Measurements from ENCODE around the gene TFPT. TPM values are rescaled to one million over a fixed set of nuclear protein-coding genes. Genes with fewer than 3 reads are reported as not detected.

Gene TFPT, protein sequence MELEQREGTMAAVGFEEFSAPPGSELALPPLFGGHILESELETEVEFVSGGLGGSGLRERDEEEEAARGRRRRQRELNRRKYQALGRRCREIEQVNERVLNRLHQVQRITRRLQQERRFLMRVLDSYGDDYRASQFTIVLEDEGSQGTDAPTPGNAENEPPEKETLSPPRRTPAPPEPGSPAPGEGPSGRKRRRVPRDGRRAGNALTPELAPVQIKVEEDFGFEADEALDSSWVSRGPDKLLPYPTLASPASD
- 16.8 TPM for total RNA-seq

DNA sequence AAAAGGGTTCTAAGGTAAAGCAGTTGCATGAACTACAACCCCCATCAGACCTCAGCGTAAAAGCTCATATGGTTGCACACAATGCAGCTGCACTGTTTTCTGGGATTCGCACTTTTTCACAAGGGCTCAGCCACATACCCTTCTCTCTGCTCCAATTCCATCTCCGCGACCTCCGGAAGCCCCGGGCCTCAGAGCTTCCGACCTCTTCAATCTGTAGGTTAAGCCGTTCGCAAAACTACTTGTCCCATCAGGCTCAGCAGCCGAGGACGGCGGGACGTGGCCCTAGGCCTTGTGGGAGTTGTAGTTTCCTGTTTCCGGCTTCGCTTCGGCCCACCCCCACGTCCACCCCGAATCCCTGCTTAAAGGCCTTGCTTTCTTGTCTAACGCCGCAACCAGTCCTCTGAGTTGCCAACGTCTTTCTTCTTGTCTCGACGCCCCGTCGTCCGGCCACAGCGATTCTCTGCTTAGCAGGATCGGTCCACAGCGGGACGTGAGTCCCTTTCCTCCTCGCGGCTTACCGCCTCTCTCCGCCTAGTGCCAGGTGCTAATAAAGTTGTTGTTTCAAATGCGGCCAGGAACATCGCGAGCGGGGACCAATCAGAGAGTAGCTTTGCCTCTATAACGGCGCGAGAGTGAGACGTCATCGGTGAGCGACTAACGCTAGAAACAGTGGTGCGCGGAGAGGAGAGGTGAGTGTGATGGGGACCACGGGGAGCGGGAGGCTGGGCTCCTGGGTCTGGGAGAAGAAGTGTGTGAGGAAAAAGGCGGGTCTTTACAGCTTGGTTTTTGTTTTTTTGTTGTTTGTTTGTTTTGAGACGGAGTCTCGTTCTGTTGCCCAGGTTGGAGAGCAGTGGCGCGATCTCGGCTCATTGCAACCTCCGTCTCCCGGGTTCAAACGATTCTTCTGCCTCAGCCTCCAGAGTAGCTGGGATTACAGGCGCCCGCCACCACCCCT is at the start of gene TFPT, which contains the start of gene PRPF31:
TSS of gene TFPT (minus strand) at position 549 of the 955 bp plus-strand sequence. CDS start at position 161, 388 bp downstream.
TSS of gene PRPF31 (plus strand) at position 646 of the 955 bp plus-strand sequence. CDS start 2,525 bp downstream, outside the sequence.
- peak; percentile 97 for DNase-seq (ENCODE audit: low spot score)

DNA sequence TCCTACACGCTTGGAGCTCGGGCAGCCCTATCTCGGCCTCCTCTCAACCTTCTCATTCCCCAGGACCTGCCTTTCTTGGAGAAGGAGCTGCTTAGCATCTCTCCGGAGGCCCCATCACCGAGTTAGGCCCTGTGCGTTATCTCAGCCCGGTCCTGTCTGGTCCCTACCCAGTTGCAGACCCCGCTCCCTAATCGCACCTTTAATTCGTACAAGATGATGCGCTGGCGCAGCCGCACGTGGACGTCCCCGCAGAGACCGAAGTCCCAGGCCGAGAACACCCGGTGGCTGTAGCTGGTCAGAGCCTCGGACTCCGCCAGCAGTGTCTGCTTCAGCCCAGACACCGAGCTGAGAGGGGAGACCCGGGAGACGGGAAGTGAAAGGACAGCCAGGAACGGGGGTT is 49.8 kb upstream of the TFPT start:
- no peak for DNase-seq (ENCODE audit: low spot score)

DNA sequence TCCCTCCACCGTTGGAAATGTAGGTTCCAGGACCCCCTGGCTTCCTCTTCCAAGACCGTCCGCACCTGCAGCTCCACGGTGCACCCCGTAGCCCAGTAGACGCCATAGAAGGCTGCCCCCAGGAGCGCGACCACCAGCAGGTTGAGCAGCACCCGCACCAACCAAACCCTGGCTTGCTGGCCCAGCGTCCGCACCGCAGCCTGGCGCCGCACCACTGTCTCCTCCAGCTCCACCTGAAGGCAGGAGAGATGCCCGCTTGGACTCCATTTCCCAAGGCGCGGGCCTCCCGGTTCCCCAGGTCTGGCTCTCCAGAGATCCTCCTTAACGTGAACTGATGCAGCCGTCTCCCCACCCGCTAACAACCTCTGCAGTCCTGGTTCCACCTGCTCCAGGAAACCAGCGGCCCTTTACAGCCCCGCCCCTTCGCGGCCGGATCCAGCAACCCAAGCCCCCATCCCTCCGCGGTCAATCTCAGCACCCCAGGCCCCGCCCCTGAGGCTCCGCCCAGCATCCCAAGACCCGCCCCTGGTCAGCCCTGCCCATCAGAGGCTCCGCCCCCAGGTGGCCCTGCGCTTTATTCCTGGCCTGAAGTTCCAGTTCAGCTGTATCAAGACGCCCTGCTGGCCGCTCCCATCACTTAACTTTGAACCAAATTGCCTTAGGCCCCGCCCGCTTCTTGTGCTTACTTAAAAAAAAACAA is 49.1 kb upstream of the TFPT start:
- DNase-seq (ENCODE audit: low spot score) = peak; percentile 83

DNA sequence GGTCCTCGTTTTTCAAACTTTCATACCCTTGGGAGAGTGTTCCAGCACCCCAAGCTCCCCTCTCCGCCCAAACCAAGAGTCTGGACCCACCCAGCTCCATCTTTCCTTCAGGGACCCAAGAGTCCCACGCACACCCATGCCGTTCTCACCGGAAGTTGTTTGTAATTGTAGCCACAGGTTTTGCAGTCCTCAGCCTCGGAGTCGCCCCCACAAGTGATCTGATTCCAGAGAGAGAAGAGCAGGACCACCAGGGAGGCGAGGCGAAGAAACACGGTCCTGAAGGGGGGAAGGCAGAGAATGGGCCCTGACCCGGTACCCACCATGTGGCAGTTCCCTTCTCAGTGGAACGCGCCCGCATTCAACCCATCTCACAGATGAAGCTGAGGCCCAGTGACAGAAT is 47.4 kb upstream of the TFPT start:
- no peak for DNase-seq (ENCODE audit: low spot score)

DNA sequence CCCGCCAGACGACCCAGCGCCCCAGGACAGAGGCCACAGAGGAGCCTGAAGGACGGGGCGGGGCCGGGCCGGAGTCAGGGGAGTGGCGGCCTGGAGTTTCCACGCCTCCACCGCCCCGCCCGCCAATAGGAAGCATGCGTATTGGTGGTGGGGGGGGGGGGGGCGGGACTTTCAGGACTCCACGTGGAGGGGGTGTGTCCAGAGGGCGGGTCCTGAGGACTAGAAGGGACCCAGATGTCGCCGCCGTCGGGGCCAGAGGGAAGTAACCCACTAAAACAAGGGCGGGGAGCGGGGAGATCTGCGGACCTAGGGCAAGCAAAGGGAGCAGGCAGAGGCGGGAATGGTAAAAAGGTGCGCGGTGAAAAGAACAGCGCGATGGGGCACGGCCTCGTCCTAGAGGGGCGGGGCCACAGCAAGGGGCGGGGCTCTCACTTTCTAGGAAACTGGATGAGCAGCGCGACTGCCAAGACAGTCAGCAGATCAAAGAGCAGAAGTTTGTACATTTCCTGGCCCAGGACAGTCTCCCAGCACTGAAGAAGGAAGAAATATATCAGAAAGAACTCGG is 46.9 kb upstream of the TFPT start:
- peak; percentile 83 for DNase-seq (ENCODE audit: low spot score)

DNA sequence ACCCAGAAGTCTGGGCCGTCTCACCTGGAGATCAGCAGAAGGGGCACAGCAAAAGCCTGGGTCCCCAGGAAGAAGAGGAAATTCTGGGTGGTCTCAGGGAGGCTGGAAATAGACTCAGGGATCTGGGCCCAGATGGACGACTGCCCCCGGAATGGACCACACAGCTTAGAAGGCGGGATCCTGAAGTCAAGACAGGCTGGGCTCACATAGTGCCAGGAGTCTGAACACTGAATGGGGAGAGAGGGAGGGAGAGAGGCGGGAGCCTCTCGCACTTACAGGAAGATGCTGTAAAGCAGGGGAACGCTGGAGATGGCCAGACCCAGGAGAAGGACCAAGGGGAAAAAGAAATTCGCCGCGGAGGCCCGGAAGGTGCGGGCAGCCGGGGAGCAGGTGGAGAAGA is 45.4 kb upstream of the TFPT start:
- no peak for DNase-seq (ENCODE audit: low spot score)

DNA sequence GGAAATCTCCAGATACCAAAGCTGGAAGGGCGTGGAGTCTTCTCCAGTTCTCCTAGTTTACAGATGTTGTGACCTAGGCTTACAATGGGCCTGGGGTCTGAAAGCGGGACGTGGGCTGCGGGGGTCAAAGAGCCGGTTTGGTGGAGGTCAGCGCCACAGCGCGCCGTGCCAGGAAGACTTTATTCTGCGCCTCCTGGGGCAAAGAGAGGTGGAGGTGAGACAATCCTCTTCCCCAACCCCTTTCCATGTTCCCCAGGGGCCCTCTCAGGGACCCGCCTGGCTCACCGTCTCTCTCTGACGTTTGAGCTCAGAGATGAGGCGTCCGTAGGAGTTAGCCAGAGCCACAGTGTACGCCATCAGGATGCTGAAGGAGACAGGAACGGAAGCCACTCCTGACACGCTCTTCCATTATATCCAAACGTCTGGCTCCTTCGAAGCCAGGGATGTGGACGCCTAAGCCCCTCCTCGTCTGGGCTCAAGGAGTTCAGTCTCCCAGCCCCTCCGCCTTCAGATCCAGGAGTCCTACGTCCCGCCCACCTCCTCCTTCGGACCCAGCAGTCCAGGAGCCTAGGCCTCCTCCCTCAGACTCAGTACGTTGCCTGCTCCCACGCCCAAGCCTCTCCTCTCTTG is 44.8 kb upstream of the TFPT start:
- DNase-seq (ENCODE audit: low spot score) = no peak

DNA sequence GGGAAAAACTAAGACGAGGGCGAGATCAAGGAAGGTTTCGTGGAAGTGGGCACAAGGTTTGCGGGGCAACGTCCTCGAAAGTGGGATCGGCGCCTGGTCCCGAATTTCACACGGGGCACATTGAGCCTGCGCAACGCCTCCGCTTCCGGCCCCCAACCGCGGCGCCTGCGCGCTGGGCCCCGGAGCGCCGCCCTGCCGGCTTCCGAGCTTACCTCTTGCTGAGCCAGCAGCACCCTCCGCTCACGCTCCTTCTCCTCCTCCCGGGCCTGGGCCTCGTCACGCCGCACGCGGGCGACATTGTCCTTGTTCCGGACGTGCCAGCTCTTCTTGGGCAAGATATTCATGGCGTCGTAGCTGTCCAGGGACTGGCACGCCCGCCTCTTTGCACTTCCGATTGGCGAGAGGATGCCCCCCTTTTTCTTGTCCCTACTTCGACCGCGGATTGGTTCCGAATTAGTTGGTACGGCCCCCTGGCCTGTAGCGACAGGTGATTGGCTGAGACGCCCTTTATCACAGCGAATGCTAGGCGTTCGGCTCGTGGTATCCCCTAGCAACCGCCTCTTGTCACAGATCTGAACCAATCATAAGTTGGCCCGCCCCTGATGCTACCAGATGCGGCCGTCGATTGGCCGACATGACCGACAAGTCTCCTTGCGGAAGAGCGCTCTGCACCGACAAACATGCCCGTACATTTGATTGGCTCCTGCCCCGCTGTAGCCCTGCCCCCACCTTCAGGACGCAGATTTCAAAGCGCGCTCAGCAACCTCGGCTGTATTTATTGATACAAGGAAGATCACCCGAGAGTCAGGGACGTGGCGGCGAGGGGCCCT is 44.1 kb upstream of the TFPT start, which contains the start of gene LENG1:
TSS of gene LENG1 (minus strand) at position 370 of the 830 bp plus-strand sequence. CDS start at position 344, 26 bp downstream.
- DNase-seq (ENCODE audit: low spot score) = peak; percentile 100

DNA sequence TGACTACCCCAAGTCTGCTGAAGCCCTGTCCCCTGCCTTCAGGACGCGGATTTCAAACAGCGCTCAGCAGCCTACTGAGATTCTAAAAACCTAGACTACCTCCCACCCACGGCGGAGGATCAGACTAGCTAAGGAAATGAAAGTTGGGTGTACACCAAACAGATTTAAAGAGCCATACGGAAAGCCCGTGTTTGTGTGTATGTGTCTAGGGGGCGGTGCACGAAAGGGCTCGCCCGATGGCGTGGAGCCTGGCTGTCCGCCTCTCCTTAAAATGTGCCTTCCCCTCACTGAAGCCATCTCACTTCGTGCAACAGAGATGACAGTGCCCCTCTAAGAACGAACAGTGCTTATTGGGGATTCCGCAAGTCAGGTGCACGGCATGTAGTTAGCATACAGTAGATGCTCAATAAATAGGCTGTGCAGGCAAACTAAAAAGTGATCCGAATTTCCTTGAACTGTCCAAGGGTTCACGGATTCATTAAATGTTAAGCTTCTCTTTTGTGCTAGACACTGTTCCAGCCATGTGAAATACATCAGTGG is 43.4 kb upstream of the TFPT start:
- no peak for DNase-seq (ENCODE audit: low spot score)

DNA sequence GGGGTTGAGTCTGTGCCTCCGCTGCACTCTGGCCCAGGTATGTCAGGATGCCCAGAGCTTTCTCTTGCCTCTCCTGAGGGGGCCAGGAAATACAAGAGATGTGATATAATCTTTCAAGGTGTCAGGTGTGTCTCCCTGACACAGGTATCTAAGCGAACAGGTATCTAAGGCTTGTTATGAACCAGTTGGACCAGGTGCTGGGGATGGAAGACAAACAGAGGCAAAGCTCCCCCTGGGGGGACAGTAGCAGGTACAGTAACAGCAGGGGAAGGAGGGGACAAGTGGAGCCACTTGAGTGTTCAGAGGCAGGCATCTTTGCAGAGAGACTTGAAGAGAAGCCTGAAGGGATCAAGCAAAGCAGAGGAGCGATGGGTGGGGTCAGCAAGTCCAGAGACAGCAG is 41.5 kb upstream of the TFPT start:
- no peak for DNase-seq (ENCODE audit: low spot score)

DNA sequence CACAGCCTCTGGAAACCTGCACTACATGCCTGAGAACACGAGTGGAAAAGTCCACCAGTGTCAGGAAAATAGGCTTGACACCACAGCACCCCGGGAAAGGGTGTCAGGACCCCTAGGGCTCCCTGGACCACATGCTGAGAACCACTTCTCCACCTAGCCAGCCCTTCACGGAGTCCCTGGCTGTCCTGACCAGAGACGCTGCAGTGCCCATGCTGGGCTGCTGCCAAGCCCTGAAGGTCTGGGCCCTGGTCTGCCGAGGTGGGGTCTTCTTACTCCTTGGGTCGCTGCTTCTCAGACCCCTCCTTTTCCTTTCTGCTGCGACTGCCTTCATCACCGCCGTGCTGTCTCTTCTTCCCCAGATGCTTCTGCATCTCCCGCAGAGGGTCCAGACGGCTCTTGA is 41.0 kb upstream of the TFPT start:
- DNase-seq (ENCODE audit: low spot score) = no peak

DNA sequence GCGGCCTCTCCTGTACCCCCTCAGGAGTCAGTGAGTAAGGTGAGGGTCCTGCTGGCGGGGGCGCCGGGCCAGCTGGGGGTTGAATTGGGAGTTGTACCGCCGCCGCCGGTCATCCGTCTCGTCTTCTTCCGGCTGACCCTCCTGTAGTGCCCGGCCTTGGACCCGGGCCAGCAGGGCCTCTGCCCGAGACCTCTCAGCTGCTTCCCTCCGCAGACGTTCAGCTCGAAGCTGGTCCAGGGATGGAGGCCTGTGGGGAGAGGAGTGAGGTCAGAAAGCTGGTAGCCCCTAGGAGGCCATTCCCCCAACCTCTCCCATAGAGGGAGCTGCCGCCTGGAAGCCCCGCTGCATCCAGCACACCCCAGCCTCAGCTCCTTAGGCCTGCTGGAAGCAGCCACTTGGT is 40.2 kb upstream of the TFPT start:
- no peak for DNase-seq (ENCODE audit: low spot score)

DNA sequence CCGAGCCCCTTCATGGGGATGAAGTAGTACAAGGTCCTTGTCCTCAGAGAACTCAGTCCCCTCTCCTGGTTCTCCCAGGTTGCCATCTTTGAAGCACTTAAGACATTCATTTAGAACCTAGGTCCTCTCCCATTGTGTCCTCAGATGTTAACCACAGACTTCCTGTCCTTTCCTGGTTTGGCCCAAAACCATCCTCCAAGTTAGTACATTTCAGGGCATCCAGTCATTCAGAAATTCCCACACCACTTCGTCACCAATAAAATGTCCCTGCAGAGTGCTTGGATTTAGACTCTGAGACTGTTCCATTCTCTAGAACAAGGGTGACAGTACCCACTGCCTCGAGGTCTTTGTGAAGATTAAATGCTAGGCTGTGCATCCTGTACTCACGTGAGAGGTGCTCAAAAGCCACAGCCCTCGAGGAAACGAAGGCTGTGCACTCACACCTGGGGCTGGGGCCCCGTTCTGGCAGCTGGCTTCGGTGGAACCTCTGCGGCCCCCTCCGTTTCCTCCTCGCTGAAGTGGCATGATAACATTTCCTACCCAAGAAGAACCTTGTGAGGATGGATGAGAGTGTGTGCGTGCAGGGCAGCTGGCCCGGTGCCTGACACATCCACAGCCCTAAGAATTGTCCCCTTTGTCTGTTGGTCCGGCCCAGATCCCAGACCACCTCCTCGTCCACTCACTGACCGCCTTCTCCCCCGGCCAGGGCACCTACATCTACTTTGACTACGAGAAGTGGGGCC is 39.3 kb upstream of the TFPT start:
- DNase-seq (ENCODE audit: low spot score) = no peak

DNA sequence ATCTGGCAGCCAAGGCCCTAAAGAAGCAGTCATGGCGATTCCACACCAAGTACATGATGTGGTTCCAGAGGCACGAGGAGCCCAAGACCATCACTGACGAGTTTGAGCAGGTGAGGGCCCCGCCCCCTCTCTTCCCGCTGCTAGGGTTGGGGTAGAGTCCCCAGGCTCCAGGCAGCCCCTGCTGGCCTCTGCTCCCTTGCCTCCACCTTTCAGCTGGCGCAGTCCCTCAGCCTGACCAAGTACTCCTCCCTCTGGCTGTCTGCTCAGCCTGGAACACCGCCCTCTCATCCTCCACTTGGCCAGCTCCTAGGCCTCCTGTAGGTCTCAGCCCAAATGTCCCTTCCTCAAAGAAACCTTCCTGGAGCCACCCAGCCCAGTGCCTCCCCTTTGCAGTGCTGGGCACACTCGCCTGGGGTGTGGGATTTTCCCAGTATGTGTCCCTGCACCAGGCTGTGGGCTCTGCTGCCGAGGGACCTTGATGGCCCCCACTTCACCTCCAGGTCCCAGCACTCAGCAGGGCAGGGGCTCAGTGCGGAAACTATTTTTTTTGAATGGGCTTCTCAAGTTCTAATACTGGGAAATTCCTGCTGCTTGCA is 38.4 kb upstream of the TFPT start:
- no peak for DNase-seq (ENCODE audit: low spot score)

DNA sequence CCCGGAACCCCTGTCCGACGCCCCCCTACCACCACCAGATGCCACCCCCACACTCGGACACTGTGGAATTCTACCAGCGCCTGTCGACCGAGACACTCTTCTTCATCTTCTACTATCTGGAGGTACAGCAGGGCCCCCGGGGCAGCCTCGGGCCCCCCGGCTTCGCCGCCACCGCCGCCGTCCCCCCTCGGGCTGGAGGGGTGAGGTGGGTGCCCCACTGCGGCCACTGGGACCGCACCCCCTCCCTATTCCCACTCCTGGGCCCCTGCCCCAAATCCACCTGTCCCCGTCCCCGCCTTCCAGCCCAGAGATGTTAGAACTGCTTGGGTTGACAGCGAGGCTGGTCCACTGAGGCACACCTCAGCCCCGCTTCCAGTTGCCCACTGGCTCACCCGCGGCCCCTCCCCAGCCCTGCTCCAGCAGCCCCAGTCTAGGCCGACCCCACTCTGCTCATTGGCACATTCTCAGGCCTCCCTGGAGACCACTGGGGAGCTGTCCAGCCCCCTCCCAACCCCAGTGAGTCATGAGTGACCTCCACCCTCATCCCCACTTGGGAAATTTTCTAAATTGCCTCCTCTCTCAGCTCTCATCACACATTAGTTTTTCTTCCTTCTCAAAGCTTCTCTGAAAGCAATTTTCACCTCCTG is 37.5 kb upstream of the TFPT start:
- DNase-seq (ENCODE audit: low spot score) = no peak

DNA sequence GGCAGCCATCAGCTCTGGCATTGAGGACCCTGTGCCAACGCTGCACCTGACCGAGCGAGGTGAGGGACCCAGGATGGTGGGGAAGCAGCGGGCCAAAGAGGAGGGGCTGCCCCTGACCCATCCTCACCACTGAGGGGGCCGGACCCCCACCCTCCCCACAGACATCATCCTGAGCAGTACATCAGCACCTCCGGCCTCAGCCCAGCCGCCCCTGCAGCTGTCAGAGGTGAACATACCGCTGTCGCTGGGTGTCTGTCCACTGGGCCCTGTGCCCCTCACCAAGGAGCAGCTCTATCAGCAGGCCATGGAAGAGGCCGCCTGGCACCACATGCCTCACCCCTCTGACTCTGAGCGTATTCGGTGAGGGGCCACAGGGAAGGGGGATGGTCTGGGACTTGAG is 36.8 kb upstream of the TFPT start:
- DNase-seq (ENCODE audit: low spot score) = no peak

DNA sequence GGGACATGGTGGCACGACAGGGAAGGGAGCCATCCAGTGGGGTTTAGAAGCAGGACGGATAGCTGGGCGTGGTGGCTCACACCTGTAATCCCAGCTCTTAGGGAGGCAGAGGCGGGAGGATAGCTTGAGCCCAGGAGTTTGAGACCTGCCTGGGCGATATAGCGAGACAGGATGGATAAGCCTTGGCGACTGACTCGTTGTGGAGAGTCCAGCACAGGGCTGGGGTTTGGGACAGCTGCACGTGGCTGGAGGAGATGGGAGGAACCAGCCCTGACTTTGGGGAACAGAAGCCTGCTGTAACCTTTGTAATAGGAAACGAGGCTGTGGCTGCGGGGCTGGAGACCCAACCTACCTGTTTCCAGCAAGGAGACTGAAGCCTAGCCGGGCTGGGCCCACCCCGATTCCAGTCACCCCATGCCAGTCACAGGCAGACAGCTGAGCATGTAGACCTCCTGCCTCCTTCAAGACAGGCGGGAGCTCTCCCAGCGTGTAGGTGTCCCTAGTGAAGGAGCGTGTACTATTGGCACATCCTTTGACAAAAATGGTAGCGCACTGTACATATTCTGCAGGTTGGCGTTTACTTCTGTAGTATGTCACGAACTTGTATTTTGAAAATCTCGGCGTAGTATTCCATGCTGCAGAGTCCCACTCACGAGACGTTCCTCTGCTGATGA is 36.0 kb upstream of the TFPT start:
- no peak for DNase-seq (ENCODE audit: low spot score)
